PC-3 (cell line): ENCODE measurements around the gene APOBR. TPM values are rescaled to one million over a fixed set of nuclear protein-coding genes. Genes with fewer than 3 reads are reported as not detected.
"Not testable (repeated sequence)": the region's sequence is repeated elsewhere in the genome, so short reads cannot be mapped to it uniquely, and the experiment has no call there.

Source experiments
- ATAC-seq: fragments of 200-7000 bp; cut with Tn5 transposase; 2 replicates; pipeline ENCODE4 v1.9.1; 2020; ENCODE audit warnings: mild to moderate bottlenecking, moderate library complexity
- Bru-seq: library from RNA; stranded (reverse); fragments of 400-500 nt; gene quantifications from one replicate; lab custom pipeline; 2021; lab: Mats Ljungman, UMichigan
- BruChase-seq, 2 experiments: library from RNA; stranded (reverse); fragments of 400-500 nt; gene quantifications; one replicate each; lab custom pipeline; 2021; lab: Mats Ljungman, UMichigan
- BruUV-seq: library from RNA; stranded (reverse); fragments of 400-500 nt; replicated peaks from 2 replicates; lab custom pipeline; 2021; lab: Mats Ljungman, UMichigan
- CTCF ChIA-PET: fragments of 300-600 bp; sonication (Branson Sonifier 250); formaldehyde crosslinking; loops from one replicate; lab custom pipeline; 2022; ENCODE audit warnings: antibody characterized with exemption; lab: Charles Lee
- POLR2A ChIA-PET: fragments of 300-600 bp; sonication (Branson Sonifier 250); formaldehyde crosslinking; loops from one replicate; lab custom pipeline; 2022; ENCODE audit warnings: antibody characterized with exemption; ENCODE audit not compliant: unreplicated experiment; lab: Charles Lee
- DNase-seq: peaks from one replicate; pipeline ENCODE4 v3.0.0-alpha.2; 2015
- H2AFZ ChIP-seq: fragments of 300-600 bp; sonication (generic); 2 replicates; pipeline ENCODE4 v1.6.0; 2016; ENCODE audit warnings: antibody characterized with exemption, low read length
- H3F3A ChIP-seq: fragments of 300-600 bp; sonication (generic); one replicate; pipeline ENCODE4 v1.6.0; 2017; ENCODE audit warnings: antibody characterized with exemption, low read length, control low read depth, mild to moderate bottlenecking; ENCODE audit not compliant: unreplicated experiment
- H3K27ac ChIP-seq: fragments of 300-600 bp; sonication (generic); 2 replicates; pipeline ENCODE4 v1.5.1; 2016; ENCODE audit warnings: mild to moderate bottlenecking, low read length
- H3K27me3 ChIP-seq: fragments of 300-600 bp; sonication (generic); 2 replicates; pipeline ENCODE4 v1.6.1; 2016; ENCODE audit warnings: low read length, mixed read lengths
- H3K36me3 ChIP-seq: fragments of 300-600 bp; sonication (generic); 2 replicates; pipeline ENCODE4 v1.6.1; 2016; ENCODE audit warnings: low read depth, mixed run types, low read length, mixed read lengths
- H3K4me1 ChIP-seq: fragments of 300-600 bp; sonication (generic); 2 replicates; pipeline ENCODE4 v1.5.1; 2016; ENCODE audit warnings: low read length; ENCODE audit not compliant: insufficient read depth
- H3K4me2 ChIP-seq: fragments of 300-600 bp; sonication (generic); 2 replicates; pipeline ENCODE4 v1.6.0; 2016; ENCODE audit warnings: low read length
- H3K4me3 ChIP-seq: fragments of 300-600 bp; sonication (generic); 2 replicates; pipeline ENCODE4 v1.5.1; 2016; ENCODE audit warnings: mild to moderate bottlenecking, low read length, mixed read lengths
- H3K79me2 ChIP-seq: fragments of 300-600 bp; sonication (generic); 2 replicates; pipeline ENCODE4 v1.6.1; 2017; ENCODE audit warnings: low read length, mixed read lengths
- H3K9ac ChIP-seq: fragments of 300-600 bp; sonication (generic); 2 replicates; pipeline ENCODE4 v1.6.0; 2016; ENCODE audit warnings: mild to moderate bottlenecking, low read length
- H3K9me2 ChIP-seq: fragments of 300-600 bp; sonication (generic); replicated peaks from 2 replicates; pipeline ENCODE4 v1.6.1; 2016; ENCODE audit warnings: mixed run types, low read length, mixed read lengths
- H3K9me3 ChIP-seq: fragments of 300-600 bp; sonication (generic); 2 replicates; pipeline ENCODE4 v1.6.1; 2016; ENCODE audit warnings: low read length, mixed read lengths
- H4K20me1 ChIP-seq: fragments of 300-600 bp; sonication (generic); 2 replicates; pipeline ENCODE4 v1.6.1; 2016; ENCODE audit warnings: low read length, mixed read lengths
- EZH2 ChIP-seq: fragments of 300-600 bp; sonication (generic); IDR thresholded peaks from one replicate; pipeline ENCODE4 v1.6.1; 2017; ENCODE audit warnings: antibody characterized with exemption, mild to moderate bottlenecking, low read length; ENCODE audit not compliant: unreplicated experiment
- EZH2phosphoT487 ChIP-seq: fragments of 300-600 bp; sonication (generic); IDR thresholded peaks from 2 replicates; pipeline ENCODE4 v1.6.1; 2018; ENCODE audit warnings: mild to moderate bottlenecking, antibody characterized with exemption, low read length, borderline replicate concordance
- intact Hi-C: fragments of 100-400 bp; cut with micrococcal nuclease; formaldehyde crosslinking; loops from 2 replicates; pipeline ENCODE4 v1.9.0; 2023
- long read RNA-seq: library from polyadenylated mRNA; unstranded; transcript quantifications from one replicate; pipeline ENCODE4 v2.0.0, GENCODE V29; 2021; ENCODE audit not compliant: unreplicated experiment
- total RNA-seq: library from RNA; depleted of rRNA; stranded (reverse); fragments of >200 nt; gene quantifications from 2 replicates; pipeline ENCODE4 v1.2.3, GENCODE V29; 2014; rRNA removed
- TF ChIP-seq, protein P1 (sequence below): fragments of 300-600 bp; sonication (generic); conservative IDR thresholded peaks from 2 replicates; pipeline ENCODE4 v1.5.1; 2017; ENCODE audit warnings: antibody characterized with exemption, low read depth, mild to moderate bottlenecking, low read length

APOBR gene, protein sequence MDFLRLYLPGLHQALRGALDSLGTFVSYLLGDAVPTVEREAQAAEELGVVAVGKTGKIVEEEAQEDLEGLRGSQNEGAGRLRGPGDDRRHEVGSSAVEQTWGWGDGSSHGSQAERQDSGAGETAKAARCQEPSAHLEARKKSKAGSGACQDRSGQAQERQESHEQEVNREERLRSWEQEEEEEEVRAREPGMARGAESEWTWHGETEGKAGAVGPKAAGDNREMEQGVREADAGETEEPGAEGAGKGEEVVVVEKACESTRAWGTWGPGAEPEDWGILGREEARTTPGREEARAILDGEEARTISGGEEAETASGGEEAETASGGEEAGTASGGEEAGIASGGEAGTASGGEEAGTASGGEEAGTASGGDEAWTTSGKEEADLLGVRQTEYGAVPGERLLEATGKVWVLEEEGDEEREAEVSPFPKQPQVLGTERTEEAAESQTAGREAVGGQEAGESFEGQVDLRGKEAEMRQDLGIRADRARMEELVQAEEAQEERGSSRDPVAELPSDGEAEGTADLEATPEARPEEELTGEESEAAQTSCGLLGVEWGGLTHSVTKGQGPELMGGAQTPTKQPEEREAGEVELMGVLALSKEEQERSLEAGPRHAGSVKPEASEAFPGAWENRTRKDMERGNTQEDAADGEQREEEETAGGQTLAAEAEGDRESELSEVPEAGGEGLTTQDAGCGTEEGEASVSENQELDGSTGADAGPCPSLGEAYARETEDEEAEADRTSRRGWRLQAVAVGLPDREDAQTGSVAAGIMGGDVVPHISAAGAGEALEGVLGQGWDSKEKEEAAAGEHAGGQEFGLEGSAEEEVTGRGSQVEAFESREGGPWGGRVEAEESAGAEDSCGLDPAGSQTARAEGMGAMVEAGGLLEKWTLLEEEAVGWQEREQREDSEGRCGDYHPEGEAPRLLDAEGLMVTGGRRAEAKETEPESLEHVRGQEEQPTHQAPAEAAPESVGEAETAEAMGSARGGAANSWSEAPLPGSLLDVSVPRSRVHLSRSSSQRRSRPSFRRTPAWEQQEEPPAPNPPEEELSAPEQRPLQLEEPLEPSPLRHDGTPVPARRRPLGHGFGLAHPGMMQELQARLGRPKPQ
- 0.04 TPM in 1 of 2 replicates, not detected in the other for total RNA-seq
- percentile 22 among the genes with signal in this experiment for Bru-seq, nascent RNA
- BruChase-seq, experiment 1, labeled RNA remaining after a 6-hour chase = percentile 23 among the genes with signal in this experiment
- BruChase-seq, experiment 2, labeled RNA remaining after a 2-hour chase = percentile 32 among the genes with signal in this experiment
- long read RNA-seq = 0 reads

DNA sequence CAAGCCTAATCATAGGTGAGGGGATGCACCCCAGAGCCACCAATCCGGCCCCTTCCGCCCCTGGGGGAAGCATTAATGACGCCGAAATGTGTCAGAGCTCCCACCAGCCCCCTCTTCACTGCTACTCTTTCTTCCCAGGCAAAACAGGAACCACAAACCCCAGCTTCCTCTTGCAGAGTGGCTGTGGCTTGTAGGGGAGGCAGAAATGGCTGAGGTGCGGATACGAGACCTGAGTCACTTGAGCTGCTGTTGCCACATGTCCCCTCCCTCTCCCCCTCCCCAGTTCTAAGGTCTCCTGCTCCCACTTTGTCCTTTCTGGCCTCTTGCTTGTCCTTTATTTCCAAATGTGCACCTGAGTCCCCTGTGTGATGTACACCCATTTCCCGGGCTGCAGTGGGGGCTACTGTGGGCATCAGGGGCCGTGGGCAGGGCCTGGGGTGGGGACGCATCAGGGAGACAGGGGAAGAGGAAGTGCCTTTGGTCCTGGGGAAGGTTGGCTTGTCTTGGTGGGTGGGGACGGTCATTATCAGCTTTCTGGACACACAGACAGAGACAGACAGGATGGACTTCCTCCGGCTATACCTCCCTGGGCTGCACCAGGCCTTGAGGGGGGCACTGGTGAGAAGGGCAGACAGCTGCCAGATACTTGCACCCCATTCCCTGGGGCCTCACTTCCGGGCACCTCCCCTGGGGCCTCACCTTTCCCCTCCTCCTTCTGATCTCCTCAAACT is at the start of gene APOBR:
Gene APOBR, plus strand, starts transcription at position 523 of the 731 bp plus-strand sequence. Its CDS starts 39 bp downstream, at position 562.
- no peaks in the 10 kb centered on the region for H3K36me3 ChIP-seq
- no peak within 1 kb of the TSS for H3K4me3 ChIP-seq
- H3F3A ChIP-seq = no peaks in the 10 kb centered on the region
- no peaks in the 10 kb centered on the region for H3K4me1 ChIP-seq
- no peaks in the 10 kb centered on the region for H4K20me1 ChIP-seq
- no peaks in the 10 kb centered on the region for H3K9me2 ChIP-seq
- H3K27ac ChIP-seq = no peak within 1 kb of the TSS
- BruUV-seq = no TSS peak
- H3K27me3 ChIP-seq = no peaks in the 10 kb centered on the region
- ATAC-seq = no peak
- no peak within 1 kb of the TSS for H3K4me2 ChIP-seq
- no peak for DNase-seq
- no peak within 1 kb of the TSS for H3K9ac ChIP-seq
- ChIA-PET CTCF (no interaction called here), POLR2A (no interaction called here)
- no peaks in the 10 kb centered on the region for H3K9me3 ChIP-seq
- no peak for TF ChIP-seq EZH2phosphoT487
- TF ChIP-seq, protein P1, sequence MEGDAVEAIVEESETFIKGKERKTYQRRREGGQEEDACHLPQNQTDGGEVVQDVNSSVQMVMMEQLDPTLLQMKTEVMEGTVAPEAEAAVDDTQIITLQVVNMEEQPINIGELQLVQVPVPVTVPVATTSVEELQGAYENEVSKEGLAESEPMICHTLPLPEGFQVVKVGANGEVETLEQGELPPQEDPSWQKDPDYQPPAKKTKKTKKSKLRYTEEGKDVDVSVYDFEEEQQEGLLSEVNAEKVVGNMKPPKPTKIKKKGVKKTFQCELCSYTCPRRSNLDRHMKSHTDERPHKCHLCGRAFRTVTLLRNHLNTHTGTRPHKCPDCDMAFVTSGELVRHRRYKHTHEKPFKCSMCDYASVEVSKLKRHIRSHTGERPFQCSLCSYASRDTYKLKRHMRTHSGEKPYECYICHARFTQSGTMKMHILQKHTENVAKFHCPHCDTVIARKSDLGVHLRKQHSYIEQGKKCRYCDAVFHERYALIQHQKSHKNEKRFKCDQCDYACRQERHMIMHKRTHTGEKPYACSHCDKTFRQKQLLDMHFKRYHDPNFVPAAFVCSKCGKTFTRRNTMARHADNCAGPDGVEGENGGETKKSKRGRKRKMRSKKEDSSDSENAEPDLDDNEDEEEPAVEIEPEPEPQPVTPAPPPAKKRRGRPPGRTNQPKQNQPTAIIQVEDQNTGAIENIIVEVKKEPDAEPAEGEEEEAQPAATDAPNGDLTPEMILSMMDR = no peak
- no peak for TF ChIP-seq EZH2
- H3K79me2 ChIP-seq = 0 out of 2 replicates have a peak, but pooled peaks cover 4% of the 10 kb centered on the region
- intact Hi-C loops = no loop called here
- no peak within 1 kb of the TSS for H2AFZ ChIP-seq

DNA sequence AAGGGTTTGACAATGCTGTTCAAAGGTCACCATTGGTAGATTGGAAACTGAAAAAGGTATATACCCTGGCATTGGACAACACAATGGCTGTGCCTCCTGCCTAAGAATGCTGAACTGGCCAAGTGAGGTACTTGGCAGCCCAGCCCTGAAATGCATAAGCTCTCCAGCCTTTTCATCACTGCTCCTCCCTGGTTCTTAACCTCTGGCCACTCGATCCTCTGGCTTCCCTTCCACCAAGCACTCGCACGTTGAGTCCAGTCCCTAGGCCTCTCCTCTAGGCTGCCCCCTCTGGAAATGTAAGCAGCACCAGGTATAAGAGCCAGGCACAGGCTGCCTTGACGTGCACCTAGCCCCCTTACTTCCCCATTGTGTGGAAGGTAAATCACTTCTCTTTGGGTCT is 48.1 kb upstream of the APOBR start:
- BruUV-seq, H3K79me2 ChIP-seq, H3K4me3 ChIP-seq, CTCF ChIA-PET, ATAC-seq, H4K20me1 ChIP-seq, H3K27ac ChIP-seq, H3K9ac ChIP-seq, intact Hi-C loops, H3K9me3 ChIP-seq, POLR2A ChIA-PET, H3K4me2 ChIP-seq, H3K27me3 ChIP-seq, DNase-seq, H2AFZ ChIP-seq, H3F3A ChIP-seq, H3K9me2 ChIP-seq, H3K36me3 ChIP-seq, H3K4me1 ChIP-seq: not testable (repeated sequence)

- H3K27me3 ChIP-seq, ATAC-seq, POLR2A ChIA-PET, H3F3A ChIP-seq, H4K20me1 ChIP-seq, CTCF ChIA-PET, BruUV-seq, H3K4me1 ChIP-seq, H3K27ac ChIP-seq, DNase-seq, H3K9me3 ChIP-seq, H3K9ac ChIP-seq, H3K4me3 ChIP-seq, H3K4me2 ChIP-seq, intact Hi-C loops, H3K36me3 ChIP-seq, H2AFZ ChIP-seq, H3K9me2 ChIP-seq, H3K79me2 ChIP-seq: not testable (repeated sequence)
Observed at GRCh38 chr16:28447081-28447480, 47.4 kb upstream of the APOBR start.
